Measurements from ENCODE around the gene TRIM51G.
"Not testable (repeated sequence)": the region's sequence is repeated elsewhere in the genome, so short reads cannot be mapped to it uniquely, and the experiment has no call there.

DNA sequence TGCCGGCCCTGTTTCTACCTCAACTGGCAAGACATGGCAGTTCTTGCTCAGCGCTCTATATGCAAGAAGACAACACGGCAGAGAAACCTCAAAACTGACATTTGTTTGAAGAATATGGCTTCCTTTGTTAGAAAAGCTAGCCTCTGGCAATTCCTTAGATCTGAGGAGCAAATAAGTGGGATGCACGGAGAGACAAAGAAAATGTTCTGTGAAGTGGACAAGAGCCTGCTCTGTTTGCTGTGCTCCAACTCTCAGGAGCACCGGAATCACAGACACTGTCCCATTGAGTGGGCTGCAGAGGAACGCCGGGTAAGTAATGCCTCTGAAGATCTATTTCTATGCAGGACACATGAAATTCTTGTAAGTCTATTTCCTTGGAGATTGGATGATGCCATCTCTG lies 37.9 kb downstream of the TRIM51G start:
- TF ChIP-seq, protein P1, sequence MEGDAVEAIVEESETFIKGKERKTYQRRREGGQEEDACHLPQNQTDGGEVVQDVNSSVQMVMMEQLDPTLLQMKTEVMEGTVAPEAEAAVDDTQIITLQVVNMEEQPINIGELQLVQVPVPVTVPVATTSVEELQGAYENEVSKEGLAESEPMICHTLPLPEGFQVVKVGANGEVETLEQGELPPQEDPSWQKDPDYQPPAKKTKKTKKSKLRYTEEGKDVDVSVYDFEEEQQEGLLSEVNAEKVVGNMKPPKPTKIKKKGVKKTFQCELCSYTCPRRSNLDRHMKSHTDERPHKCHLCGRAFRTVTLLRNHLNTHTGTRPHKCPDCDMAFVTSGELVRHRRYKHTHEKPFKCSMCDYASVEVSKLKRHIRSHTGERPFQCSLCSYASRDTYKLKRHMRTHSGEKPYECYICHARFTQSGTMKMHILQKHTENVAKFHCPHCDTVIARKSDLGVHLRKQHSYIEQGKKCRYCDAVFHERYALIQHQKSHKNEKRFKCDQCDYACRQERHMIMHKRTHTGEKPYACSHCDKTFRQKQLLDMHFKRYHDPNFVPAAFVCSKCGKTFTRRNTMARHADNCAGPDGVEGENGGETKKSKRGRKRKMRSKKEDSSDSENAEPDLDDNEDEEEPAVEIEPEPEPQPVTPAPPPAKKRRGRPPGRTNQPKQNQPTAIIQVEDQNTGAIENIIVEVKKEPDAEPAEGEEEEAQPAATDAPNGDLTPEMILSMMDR (IDR thresholded peaks at IDR 0.05): not testable (repeated sequence)
- not testable (repeated sequence) for TF ChIP-seq ZFX (IDR thresholded peaks at IDR 0.05; ENCODE audit: borderline replicate concordance)

Data from 22Rv1 (cell line).